Hepatocyte (in vitro differentiated cells): Measurements from ENCODE around the gene ADAMTS13. TPM values are rescaled to one million over a fixed set of nuclear protein-coding genes. Genes with fewer than 3 reads are reported as not detected.

Experiments
- DNase-seq: peaks from one replicate; pipeline ENCODE4 v3.0.0-alpha.2; 2016; ENCODE audit warnings: low spot score
- H2AFZ ChIP-seq: fragments of 200-600 bp; sonication (generic); 2 replicates; pipeline ENCODE4 v1.6.0; 2016; ENCODE audit warnings: antibody characterized with exemption, mild to moderate bottlenecking
- H3K27ac ChIP-seq: fragments of 200-600 bp; sonication (generic); 2 replicates; pipeline ENCODE4 v1.5.1; 2016; ENCODE audit warnings: mild to moderate bottlenecking
- H3K27me3 ChIP-seq: fragments of 200-600 bp; sonication (generic); 2 replicates; pipeline ENCODE4 v1.6.1; 2016
- H3K36me3 ChIP-seq: fragments of 200-600 bp; sonication (generic); replicated peaks from 2 replicates; pipeline ENCODE4 v1.5.1; 2016; ENCODE audit warnings: low read depth; ENCODE audit not compliant: insufficient read depth
- H3K4me1 ChIP-seq: fragments of 200-600 bp; sonication (generic); 2 replicates; pipeline ENCODE4 v1.5.1; 2016; ENCODE audit warnings: mild to moderate bottlenecking, moderate library complexity; ENCODE audit not compliant: insufficient read depth
- H3K4me2 ChIP-seq: fragments of 200-600 bp; sonication (generic); 2 replicates; pipeline ENCODE4 v1.6.0; 2016
- H3K4me3 ChIP-seq: fragments of 200-600 bp; sonication (generic); 2 replicates; pipeline ENCODE4 v1.5.1; 2016; ENCODE audit warnings: mild to moderate bottlenecking
- H3K79me2 ChIP-seq: fragments of 200-600 bp; sonication (generic); 2 replicates; pipeline ENCODE4 v1.6.0; 2017; ENCODE audit warnings: mild to moderate bottlenecking
- H3K9me2 ChIP-seq: fragments of 200-600 bp; sonication (generic); replicated peaks from 2 replicates; pipeline ENCODE4 v1.6.0; 2017; ENCODE audit warnings: mild to moderate bottlenecking; ENCODE audit not compliant: insufficient read depth
- H3K9me3 ChIP-seq: fragments of 200-600 bp; sonication (generic); 2 replicates; pipeline ENCODE4 v1.5.1; 2016; ENCODE audit warnings: low read depth, mild to moderate bottlenecking
- H4K20me1 ChIP-seq: fragments of 200-600 bp; sonication (generic); 2 replicates; pipeline ENCODE4 v1.6.0; 2016; ENCODE audit warnings: mild to moderate bottlenecking; ENCODE audit not compliant: insufficient read depth, poor library complexity, severe bottlenecking
- EZH2 ChIP-seq: fragments of 200-600 bp; sonication (generic); IDR thresholded peaks from 2 replicates; pipeline ENCODE4 v1.6.1; 2016; ENCODE audit warnings: antibody characterized with exemption, mild to moderate bottlenecking, borderline replicate concordance
- EZH2phosphoT487 ChIP-seq: fragments of 200-600 bp; sonication (generic); IDR thresholded peaks from one replicate; pipeline ENCODE4 v1.6.1; 2018; ENCODE audit warnings: antibody characterized with exemption, mild to moderate bottlenecking, low read depth, moderate library complexity; ENCODE audit not compliant: unreplicated experiment, severe bottlenecking
- WGBS: methylation state at CpG from one replicate; pipeline ENCODE4 v1.1.6; 2016; ENCODE audit warnings: low lambda C conversion rate; ENCODE audit errors: missing lambda C conversion rate; 5-methylcytosine and 5-hydroxymethylcytosine counted together
- polyA plus RNA-seq: library from polyadenylated mRNA; unstranded; fragments of >200 nt; fragmentation: Nextera tagmentation; extraction: Ambion mirVana; gene quantifications from 2 replicates; pipeline ENCODE4 v1.2.1, GENCODE V29; 2016
- total RNA-seq: library from RNA; depleted of rRNA; stranded (reverse); fragments of >200 nt; gene quantifications from 2 replicates; pipeline ENCODE4 v1.2.3, GENCODE V29; 2014
- TF ChIP-seq, protein P1 (sequence below): fragments of 200-600 bp; sonication (generic); IDR thresholded peaks from 2 replicates; pipeline ENCODE4 v1.5.1; 2016; ENCODE audit warnings: antibody characterized with exemption, mild to moderate bottlenecking; ENCODE audit not compliant: poor library complexity

The ADAMTS13 gene
- total and polyA plus RNA-seq, 2 experiments from 2014 or later, result 6.5 to 6.8 TPM

- Histone ChIP-seq H3K4me2 (no peak overlapping the region), H3K9me2 (no peaks in the 10 kb centered on the region), H3K4me1 (peaks cover 7% of the 10 kb centered on the region), H3K27ac (no peak overlapping the region), H3K9me3 (no peaks in the 10 kb centered on the region), H2AFZ (no peak overlapping the region), H3K79me2 (no peaks in the 10 kb centered on the region), H3K36me3 (no peaks in the 10 kb centered on the region), H4K20me1 (no peaks in the 10 kb centered on the region), H3K4me3 (no peak overlapping the region), H3K27me3 (peaks cover 4% of the 10 kb centered on the region)
- no peak for DNase-seq
- WGBS, result 89% methylated on average over 27 of the region's 27 CpGs
- TF ChIP-seq, protein P1, sequence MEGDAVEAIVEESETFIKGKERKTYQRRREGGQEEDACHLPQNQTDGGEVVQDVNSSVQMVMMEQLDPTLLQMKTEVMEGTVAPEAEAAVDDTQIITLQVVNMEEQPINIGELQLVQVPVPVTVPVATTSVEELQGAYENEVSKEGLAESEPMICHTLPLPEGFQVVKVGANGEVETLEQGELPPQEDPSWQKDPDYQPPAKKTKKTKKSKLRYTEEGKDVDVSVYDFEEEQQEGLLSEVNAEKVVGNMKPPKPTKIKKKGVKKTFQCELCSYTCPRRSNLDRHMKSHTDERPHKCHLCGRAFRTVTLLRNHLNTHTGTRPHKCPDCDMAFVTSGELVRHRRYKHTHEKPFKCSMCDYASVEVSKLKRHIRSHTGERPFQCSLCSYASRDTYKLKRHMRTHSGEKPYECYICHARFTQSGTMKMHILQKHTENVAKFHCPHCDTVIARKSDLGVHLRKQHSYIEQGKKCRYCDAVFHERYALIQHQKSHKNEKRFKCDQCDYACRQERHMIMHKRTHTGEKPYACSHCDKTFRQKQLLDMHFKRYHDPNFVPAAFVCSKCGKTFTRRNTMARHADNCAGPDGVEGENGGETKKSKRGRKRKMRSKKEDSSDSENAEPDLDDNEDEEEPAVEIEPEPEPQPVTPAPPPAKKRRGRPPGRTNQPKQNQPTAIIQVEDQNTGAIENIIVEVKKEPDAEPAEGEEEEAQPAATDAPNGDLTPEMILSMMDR, result no peak
- TF ChIP-seq EZH2phosphoT487 (no peak), EZH2 (no peak)
Observed at GRCh38 chr9:133476036-133476931, 54.1 kb downstream of the ADAMTS13 start.

GRCh38 chr9:133476941-133477340 is 54.8 kb downstream of the ADAMTS13 start:
- H3K79me2 ChIP-seq, result no peaks in the 10 kb centered on the region
- H3K4me1 ChIP-seq, result peaks cover 7% of the 10 kb centered on the region
- DNase-seq, result no peak
- H3K9me2 ChIP-seq, result no peaks in the 10 kb centered on the region
- no peak overlapping the region for H3K4me3 ChIP-seq
- H3K36me3 ChIP-seq, result no peaks in the 10 kb centered on the region
- WGBS, result 95% methylated on average over 19 of the region's 21 CpGs
- no peak overlapping the region for H3K27ac ChIP-seq
- no peak overlapping the region for H2AFZ ChIP-seq
- H4K20me1 ChIP-seq, result no peaks in the 10 kb centered on the region
- H3K27me3 ChIP-seq, result peaks cover 4% of the 10 kb centered on the region
- H3K4me2 ChIP-seq, result no peak overlapping the region
- TF ChIP-seq EZH2phosphoT487 (no peak), EZH2 (no peak)
- TF ChIP-seq, protein P1, result no peak
- H3K9me3 ChIP-seq, result no peaks in the 10 kb centered on the region

GRCh38 chr9:133477461-133477860 is 55.3 kb downstream of the ADAMTS13 start:
- no peak overlapping the region for H3K4me2 ChIP-seq
- H3K9me2 ChIP-seq, result no peaks in the 10 kb centered on the region
- H3K27me3 ChIP-seq, result peaks cover 4% of the 10 kb centered on the region
- H3K36me3 ChIP-seq, result no peaks in the 10 kb centered on the region
- H2AFZ ChIP-seq, result no peak overlapping the region
- H3K4me3 ChIP-seq, result no peak overlapping the region
- no peak overlapping the region for H3K27ac ChIP-seq
- no peak for DNase-seq
- H3K9me3 ChIP-seq, result no peaks in the 10 kb centered on the region
- 91% methylated on average over 4 of the region's 4 CpGs for WGBS
- no peaks in the 10 kb centered on the region for H3K79me2 ChIP-seq
- H4K20me1 ChIP-seq, result no peaks in the 10 kb centered on the region
- peaks cover 7% of the 10 kb centered on the region for H3K4me1 ChIP-seq
- TF ChIP-seq EZH2phosphoT487, result no peak
- no peak for TF ChIP-seq EZH2
